SK-N-MC (cell line): ENCODE data around the gene GPR62.

Experiments used
- DNase-seq: peaks from one replicate; pipeline ENCODE4 v3.0.0-alpha.2; 2011; ENCODE audit warnings: low read depth, low spot score
- H3K27ac ChIP-seq: fragments of 200-600 bp; sonication (generic); 2 replicates; pipeline ENCODE4 v1.5.1; 2016; ENCODE audit warnings: mixed run types
- H3K36me3 ChIP-seq: fragments of 200-600 bp; sonication (generic); 2 replicates; pipeline ENCODE4 v1.6.1; 2017; ENCODE audit warnings: antibody characterized with exemption, low read length, mixed read lengths; ENCODE audit not compliant: insufficient read depth
- H3K4me3 ChIP-seq: fragments of 200-600 bp; sonication (generic); 2 replicates; pipeline ENCODE4 v1.5.1; 2016
- H3K9ac ChIP-seq: fragments of 200-600 bp; sonication (generic); 2 replicates; pipeline ENCODE4 v1.8.0; 2017; ENCODE audit warnings: mixed run types, mixed read lengths; ENCODE audit not compliant: insufficient read length
- H3K9me3 ChIP-seq: fragments of 200-600 bp; sonication (generic); 2 replicates; pipeline ENCODE4 v1.6.1; 2017; ENCODE audit warnings: low read depth, mild to moderate bottlenecking, antibody characterized with exemption, low read length, moderate library complexity, mixed read lengths
- EZH2 ChIP-seq: fragments of 200-600 bp; sonication (generic); IDR thresholded peaks from one replicate; pipeline ENCODE4 v1.6.1; 2017; ENCODE audit warnings: antibody characterized with exemption
- FOXP2 ChIP-seq: optimal IDR thresholded peaks from 2 replicates; pipeline ENCODE3; 2011; ENCODE audit warnings: mild to moderate bottlenecking, moderate library complexity; ENCODE audit not compliant: insufficient read depth; ENCODE audit errors: extremely low read length, control extremely low read depth
- POLR2AphosphoS5 ChIP-seq: IDR thresholded peaks from 2 replicates; pipeline ENCODE4 v1.6.1; 2012; ENCODE audit warnings: mild to moderate bottlenecking, low read depth, low read length, borderline replicate concordance

GPR62 gene

GRCh38 chr3:51949121-51949520 is 6.1 kb upstream of the GPR62 start:
- no peak for TF ChIP-seq FOXP2
- TF ChIP-seq EZH2, result no peak
- TF ChIP-seq POLR2AphosphoS5, result no peak
- Histone ChIP-seq H3K9ac (no peak overlapping the region), H3K9me3 (no peaks in the 10 kb centered on the region), H3K36me3 (no peaks in the 10 kb centered on the region), H3K27ac (no peak overlapping the region), H3K4me3 (no peak overlapping the region)
- no peak for DNase-seq

GRCh38 chr3:51950899-51951298 is 4.3 kb upstream of the GPR62 start:
- no peak for DNase-seq

GRCh38 chr3:51953445-51953844 is 1.7 kb upstream of the GPR62 start:
- no peak for DNase-seq
- TF ChIP-seq FOXP2 (no peak), EZH2 (no peak), POLR2AphosphoS5 (no peak)
- Histone ChIP-seq H3K27ac (no peak overlapping the region), H3K4me3 (no peak overlapping the region), H3K9me3 (no peaks in the 10 kb centered on the region), H3K36me3 (no peaks in the 10 kb centered on the region), H3K9ac (no peak overlapping the region)

More at GRCh38 chr3:51950899-51951298, 4.3 kb upstream of the GPR62 start:
- Histone ChIP-seq H3K9me3 (no peaks in the 10 kb centered on the region), H3K4me3 (no peak overlapping the region), H3K36me3 (no peaks in the 10 kb centered on the region), H3K27ac (no peak overlapping the region), H3K9ac (no peak overlapping the region)
- TF ChIP-seq POLR2AphosphoS5, result no peak
- TF ChIP-seq EZH2, result no peak
- no peak for TF ChIP-seq FOXP2

GRCh38 chr3:51954105-51954504 is 1.1 kb upstream of the GPR62 start:
- H3K9ac ChIP-seq, result no peak overlapping the region
- H3K4me3 ChIP-seq, result no peak overlapping the region
- TF ChIP-seq FOXP2, result no peak
- no peak for TF ChIP-seq EZH2
- TF ChIP-seq POLR2AphosphoS5, result no peak
- H3K9me3 ChIP-seq, result no peaks in the 10 kb centered on the region
- DNase-seq, result no peak
- H3K27ac ChIP-seq, result no peak overlapping the region
- H3K36me3 ChIP-seq, result no peaks in the 10 kb centered on the region

GRCh38 chr3:51954713-51955112 is 468 bp upstream of the GPR62 start:
- DNase-seq, result no peak
- H3K4me3 ChIP-seq, result no peak overlapping the region
- H3K36me3 ChIP-seq, result no peaks in the 10 kb centered on the region
- no peaks in the 10 kb centered on the region for H3K9me3 ChIP-seq
- no peak overlapping the region for H3K9ac ChIP-seq
- TF ChIP-seq FOXP2, result no peak
- no peak for TF ChIP-seq POLR2AphosphoS5
- no peak for TF ChIP-seq EZH2
- no peak overlapping the region for H3K27ac ChIP-seq

GRCh38 chr3:51955893-51956770 is 951 bp downstream of the GPR62 start:
- Histone ChIP-seq H3K9me3 (no peaks in the 10 kb centered on the region), H3K27ac (no peak overlapping the region), H3K4me3 (no peak overlapping the region), H3K9ac (no peak overlapping the region), H3K36me3 (no peaks in the 10 kb centered on the region)
- TF ChIP-seq EZH2, result no peak
- no peak for TF ChIP-seq FOXP2
- no peak for TF ChIP-seq POLR2AphosphoS5
- DNase-seq, result no peak

- no peak overlapping the region for H3K4me3 ChIP-seq
- DNase-seq, result no peak
- H3K9me3 ChIP-seq, result no peaks in the 10 kb centered on the region
- H3K36me3 ChIP-seq, result no peaks in the 10 kb centered on the region
- no peak overlapping the region for H3K9ac ChIP-seq
- TF ChIP-seq FOXP2 (no peak), EZH2 (no peak), POLR2AphosphoS5 (no peak)
- H3K27ac ChIP-seq, result no peak overlapping the region
These were observed 2.5 kb downstream of the GPR62 start for GRCh38 chr3:51957520-51958205.
